NCI-H524 treated with DMSO at 0.1 percent for 48 hours (cell line): Measurements from ENCODE around the gene COMTD1.
"Not testable (repeated sequence)": the region's sequence is repeated elsewhere in the genome, so short reads cannot be mapped to it uniquely, and the experiment has no call there.

ENCODE experiments used
- DNase-seq: peaks from one replicate; lab custom pipeline; 2025; lab: John Stamatoyannopoulos, UW

The COMTD1 gene

GRCh38 chr10:75194625-75195024 lies 41.1 kb downstream of the COMTD1 start:
- DNase-seq: not testable (repeated sequence)

DNA sequence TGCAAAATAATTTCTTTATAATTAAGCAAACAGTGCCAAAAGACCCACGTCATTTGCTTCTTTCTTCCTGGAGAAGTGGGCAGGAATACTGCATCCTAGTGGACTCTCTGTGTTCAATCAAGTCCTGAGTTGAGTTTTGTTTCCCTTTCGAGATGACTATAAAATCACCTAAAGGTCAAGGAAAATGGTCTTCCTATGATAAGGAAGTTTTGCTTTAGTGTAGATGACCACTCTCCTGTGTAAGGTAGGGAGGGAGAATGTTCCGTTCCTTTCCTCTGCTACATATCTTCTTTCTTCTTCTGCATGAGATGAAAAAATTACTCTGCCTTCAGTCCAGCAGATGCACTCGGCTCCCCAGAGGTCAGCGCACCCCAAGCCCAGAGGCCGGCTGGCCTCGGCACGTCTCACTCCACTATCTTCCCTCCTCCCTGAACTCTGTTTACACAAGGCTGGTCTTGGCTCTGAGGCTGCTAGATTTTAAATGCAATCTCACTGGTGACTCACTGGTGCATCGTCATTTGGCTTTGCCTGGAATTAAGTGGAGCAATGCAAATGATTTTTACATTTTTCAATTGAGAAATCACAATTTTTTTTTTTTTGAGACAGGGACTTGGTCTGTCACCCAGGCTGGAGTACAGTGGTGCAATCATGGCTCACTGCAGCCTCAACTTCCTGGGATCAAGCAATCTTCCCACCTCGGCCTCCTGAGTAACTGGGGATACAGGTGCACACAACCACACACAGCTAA lies 43.8 kb downstream of the COMTD1 start:
- no peak for DNase-seq

DNA sequence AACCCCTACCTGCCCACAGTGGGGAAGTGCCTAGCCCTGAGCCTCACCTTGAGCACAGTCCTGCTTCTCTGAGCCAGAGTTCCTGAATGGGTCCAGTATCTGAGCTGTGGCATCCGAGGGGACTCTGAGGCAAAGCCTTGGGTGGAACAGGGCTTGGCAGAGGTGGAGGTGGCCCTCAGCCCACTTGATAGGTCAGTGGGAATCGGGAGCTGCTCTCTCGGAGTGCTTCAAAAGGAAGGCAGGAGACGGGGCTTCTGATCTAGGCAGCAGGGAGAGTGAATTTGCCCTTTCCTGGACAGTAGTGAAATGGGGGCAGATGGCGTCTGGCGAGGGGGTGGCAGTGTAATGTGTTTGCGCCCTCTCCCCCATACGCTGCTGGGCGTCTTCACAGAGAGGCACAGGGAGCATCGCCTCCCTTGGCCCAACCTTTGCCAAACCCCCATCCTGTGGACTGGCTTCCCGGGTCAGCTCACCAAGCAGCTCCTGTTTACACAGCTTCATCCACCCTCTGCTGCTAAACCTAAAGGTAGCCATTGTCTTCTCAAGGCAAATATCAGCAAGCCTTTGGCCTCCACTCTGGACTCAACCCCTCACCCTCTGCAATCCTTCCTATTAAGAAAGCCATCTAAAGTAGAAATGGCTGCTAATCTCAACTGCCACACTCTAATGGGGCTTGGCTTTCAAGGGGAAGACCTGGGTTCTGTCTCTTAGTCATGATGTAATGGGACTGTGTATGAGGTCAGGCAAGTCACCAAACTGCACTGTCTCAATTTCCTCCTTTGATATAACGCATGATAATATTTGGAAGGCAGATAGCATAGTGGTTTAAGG lies 46.3 kb downstream of the COMTD1 start:
- DNase-seq: no peak

DNA sequence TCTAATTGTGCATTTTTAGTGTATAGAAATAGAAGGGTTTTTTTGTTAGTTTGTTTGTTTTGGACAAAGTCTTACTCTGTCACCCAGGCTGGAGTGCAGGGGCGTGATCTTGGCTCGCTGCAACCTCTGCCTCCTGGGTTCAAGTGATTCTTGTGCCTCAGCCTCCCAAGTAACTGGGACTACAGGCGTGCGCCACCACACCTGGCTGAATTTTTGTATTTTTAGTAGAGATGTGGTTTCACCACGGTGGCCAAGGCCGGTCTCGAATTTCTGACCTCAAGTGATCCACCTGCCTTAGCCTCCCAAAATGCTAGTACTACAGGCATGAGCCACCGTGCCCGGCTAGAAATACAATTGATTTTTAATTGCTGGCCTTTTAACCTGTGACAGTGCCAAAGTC lies 47.2 kb downstream of the COMTD1 start:
- DNase-seq: not testable (repeated sequence)

GRCh38 chr10:75187961-75188426 lies 47.8 kb downstream of the COMTD1 start:
- no peak for DNase-seq

DNA sequence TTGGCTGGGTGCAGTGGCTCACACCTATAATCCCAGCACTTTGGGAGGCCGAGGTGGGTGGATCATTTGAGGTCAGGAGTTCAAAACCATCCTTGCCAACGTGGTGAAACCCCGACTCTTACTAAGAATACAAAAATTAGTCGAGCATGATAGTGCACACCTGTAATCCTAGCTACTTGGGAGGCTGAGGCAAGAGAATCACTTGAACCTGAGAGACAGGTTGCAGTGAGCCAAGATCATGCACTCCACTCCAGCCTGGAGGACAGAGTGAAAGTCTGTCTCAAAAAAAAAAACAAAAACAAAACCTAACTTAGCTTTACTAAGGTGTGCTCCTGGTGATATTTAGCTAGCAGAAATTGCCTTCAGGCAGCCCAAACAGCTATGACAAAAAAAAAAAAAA lies 49.4 kb downstream of the COMTD1 start:
- DNase-seq: no peak
